Stimulated activated CD8-positive, alpha-beta memory T cell treated with anti-CD3 and anti-CD28 coated beads, Interleukin-7, amount 100 ng/mL, for 4 hours (primary cell): ENCODE data around the gene CIITA.

ENCODE experiments used
- DNase-seq, 2 donors: peaks; one replicate each; pipeline ENCODE4 v3.0.0-alpha.2; 2020; ENCODE audit warnings: low read depth in 2 of 2

Gene CIITA

DNA sequence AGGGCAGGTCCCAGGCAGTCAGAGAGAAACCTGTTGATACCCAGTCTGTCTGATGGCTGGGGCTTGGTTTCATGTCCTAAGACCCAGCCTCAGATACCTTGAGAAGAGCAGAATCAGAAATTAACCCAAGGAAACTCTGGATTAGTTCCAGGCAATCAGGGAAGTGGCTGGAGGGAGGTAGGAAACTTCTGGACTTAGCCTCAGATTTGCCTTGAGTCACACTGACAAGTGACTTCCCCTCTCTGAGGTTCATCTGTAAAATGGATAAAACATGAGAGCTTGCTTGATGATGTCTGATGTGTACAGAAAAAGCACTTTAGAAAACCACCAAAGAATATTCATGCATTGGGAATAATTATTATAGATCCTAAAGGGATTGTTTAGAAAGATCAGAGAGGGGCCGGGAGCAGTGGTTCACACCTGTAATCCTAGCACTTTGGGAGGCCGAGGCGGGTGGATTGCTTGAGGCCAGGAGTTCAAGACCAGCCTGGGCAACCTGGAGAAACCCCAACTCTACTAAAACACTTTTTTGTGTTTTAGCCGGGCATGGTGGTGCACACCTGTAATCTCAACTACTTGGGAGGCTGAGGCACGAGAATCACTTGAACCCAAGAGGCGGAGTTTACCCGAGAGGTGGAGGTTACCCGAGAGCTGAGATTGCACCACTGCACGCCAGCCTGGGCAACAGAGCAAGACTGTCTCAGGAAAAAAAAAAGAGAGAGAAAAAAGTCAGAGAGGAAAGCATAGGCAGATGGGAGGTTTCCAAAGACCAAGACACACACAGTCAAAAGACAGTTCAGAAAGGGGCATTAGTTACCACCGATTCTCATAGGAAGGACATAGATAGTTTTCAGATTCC lies 3.8 kb downstream of the CIITA start:
- DNase-seq = no peak

DNA sequence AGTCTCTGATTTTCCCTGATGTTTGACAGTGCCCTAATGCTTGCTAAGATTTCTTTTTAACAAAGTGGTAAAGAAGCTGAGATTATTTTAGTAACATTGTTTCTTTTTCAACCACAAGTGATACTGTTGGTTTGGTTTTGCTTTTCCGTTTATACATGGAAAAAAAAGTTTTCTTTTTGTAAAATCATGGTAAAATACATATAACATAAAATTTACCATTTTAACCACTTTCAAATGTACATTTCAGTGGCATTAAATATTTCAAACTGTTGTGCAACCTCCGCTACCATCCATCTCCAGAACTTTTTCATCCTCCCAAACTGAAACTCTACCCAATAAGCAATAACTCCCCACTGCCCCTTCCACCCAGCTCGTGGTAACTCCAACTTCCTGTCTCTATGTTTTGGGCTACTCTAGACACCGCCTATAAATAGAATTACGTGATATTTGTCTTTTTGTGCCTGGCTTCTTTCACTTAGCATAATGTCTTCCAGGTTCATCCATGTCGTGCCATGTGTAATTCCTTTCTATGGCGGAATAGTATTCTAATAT lies 4.6 kb downstream of the CIITA start:
- no peak for DNase-seq

DNA sequence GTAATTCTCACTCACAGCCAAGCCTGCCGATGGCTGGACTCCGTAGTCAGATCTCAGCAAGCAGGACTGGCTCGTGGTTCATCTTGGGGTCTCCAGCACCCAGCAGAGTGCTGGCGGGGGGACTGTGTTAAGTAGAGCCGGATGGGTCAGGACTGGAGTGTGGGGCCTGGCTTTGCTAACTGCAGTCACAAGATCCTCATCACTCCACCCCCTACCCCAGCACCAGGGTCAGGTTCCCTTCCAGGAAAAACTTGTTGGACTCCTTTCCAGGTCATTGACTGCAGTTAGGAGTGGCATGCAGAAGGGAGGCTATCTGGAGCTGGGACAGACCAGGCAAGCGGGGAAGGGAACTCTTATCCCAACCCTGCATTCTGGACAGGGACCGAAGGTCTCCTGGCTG lies 6.0 kb downstream of the CIITA start:
- no peak for DNase-seq

DNA sequence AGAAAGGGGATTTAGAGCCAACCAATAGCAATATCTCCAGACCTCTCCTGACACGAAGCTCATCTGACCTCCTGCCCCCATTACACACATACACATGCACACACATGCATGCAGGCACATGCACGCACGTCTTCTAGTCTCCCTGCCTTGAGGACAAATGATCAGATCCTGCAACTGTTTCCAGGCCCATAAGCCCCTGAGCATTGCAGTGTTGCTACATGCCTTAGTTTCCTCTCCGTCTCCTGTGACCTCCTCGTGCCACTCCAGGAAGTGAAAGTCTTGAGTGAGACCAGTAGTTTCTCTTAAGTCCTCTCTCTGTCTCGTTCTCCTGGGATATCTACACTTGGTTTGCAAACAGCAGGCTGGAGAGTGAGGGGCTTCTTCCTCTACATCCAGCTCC lies 8.2 kb downstream of the CIITA start:
- DNase-seq = no peak

DNA sequence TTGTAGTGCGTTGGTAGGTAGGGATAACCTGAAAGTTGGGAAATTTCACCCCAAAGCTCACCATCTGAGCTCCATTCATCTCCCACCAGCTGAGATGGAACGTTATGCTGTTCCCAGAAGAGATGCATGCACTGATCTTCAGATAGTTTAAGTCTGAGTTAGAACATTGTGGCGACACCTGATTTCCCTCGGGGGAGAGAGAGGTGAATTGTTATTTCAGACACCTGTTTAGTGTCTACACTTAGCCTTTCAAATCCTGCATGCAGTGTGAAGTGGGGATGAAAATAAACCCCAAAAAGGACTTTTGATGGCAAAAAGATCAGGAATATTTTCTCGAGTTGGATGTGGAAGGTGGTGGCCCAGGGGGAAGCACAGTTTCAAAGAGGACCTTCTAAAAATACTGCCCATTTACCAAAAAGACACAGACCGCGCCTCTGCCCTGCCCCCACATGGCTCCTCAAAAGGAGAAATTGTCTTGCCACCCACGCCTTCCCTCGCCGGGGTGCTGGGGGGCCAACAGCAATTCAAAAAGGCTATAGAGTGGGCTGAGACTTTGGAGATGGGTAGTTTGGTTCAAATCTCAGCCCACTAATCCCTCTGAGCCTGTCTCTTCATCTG lies 11.4 kb downstream of the CIITA start:
- no peak for DNase-seq

DNA sequence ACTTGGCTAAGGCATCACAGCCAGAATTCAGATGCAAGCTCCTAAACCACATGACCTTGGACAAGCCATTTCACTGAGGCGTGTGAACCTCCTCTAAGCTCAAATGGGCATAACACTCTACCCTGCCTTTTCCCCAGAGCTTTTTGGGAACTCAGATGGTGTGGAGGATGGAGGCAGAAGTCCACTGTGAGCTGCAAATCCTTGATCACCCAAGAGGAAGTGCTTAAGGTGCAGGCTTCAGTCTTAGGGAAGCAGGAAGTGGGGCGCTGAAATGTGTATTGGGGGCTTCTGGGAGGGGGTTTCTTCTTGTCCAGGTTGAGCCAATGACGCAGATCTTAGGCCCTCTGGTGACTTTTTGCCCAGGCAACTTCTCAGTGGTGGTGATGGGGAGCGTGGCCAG lies 12.9 kb downstream of the CIITA start:
- no peak for DNase-seq

DNA sequence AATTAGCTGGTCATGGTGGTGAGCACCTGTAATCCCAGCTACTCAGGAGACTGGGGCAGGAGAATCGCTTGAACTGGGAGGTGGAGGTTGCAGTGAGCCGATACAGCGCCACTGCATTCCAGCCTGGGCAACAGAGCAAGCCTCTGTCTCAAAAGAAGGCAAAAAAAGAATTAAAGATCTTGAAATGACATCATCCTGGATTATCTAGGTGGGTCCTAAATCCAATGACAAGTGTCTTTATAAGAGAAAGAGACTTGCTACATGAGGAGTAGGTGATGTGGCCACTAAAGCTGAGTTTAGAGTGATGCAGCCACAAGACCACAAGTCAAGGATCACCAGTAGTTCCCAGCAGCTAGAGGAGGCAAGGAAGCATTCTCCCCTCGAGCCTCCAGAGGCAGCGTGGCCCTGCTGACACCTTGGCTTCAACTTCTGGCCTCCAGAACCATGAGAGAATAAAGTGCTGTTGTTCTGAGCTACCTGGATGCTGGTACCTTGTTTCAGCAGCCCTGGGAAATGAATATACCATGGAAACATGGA lies 15.8 kb downstream of the CIITA start:
- DNase-seq = no peak

DNA sequence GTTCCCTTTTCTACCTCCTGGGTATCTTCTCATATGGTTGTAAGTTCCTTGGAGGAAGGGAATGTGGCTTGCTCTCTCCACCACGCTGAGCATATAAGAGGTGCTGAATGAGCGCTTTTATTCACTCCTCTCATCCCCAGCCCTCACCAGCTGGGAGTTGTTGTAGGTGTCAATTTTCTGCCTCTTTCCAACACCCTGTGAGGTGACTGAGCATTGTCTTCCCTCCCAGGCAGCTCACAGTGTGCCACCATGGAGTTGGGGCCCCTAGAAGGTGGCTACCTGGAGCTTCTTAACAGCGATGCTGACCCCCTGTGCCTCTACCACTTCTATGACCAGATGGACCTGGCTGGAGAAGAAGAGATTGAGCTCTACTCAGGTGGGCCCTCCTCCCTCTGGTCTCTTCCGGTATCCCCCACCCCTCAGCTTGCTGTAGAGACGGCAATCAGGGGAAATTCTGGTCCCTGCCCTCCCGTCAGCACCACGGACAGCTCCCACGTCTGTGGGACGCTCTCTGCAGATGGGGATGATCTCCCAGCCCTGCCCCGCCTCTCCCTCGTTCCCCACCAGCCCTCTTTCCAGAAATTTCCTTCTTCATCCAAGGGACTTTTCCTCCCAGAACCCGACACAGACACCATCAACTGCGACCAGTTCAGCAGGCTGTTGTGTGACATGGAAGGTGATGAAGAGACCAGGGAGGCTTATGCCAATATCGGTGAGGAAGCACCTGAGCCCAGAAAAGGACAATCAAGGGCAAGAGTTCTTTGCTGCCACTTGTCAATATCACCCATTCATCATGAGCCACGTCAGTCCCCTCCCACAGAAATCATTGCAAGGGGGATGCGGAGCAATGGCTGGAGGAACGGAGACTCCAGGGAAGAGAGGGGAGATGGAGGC lies 18.3 kb downstream of the CIITA start:
- no peak for DNase-seq

DNA sequence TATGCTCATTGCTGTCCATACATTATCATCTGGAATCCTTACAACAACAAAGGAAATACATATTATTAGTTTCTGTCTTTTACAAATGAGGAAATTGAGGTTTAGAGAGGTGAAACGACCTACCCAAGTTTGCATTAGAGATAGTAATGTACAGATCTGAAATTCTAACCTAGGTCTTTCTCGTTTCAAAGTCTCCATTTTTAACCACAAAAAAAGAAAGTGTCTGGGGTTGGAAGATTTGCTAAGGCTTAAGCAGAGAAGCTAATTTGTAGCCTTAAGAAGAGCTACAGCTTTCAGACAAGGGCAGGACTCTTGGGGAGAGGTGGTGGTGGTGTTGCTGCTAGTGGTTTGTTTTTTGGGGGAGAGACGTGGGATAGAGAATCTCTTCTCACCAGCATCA lies 19.2 kb downstream of the CIITA start:
- DNase-seq = no peak

DNA sequence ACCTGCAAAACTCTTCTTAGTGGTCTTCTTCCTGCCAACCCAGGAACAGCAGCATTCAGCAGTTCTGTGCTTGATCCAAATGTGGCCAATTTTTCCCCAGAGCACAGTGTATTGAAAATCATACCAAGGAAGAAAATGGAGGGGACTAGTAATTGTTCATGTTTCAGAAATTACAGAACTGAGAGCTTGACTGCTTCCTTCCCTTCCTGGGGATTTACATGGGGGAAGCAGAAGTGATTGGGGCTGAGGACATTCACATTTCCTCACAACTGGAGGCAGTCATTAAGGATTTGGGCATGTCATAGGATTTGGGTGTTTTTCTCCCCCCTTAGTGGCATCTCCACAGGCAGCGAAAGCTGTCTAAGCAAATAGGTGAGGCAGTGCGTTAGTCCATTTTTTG lies 19.7 kb downstream of the CIITA start:
- no peak for DNase-seq

DNA sequence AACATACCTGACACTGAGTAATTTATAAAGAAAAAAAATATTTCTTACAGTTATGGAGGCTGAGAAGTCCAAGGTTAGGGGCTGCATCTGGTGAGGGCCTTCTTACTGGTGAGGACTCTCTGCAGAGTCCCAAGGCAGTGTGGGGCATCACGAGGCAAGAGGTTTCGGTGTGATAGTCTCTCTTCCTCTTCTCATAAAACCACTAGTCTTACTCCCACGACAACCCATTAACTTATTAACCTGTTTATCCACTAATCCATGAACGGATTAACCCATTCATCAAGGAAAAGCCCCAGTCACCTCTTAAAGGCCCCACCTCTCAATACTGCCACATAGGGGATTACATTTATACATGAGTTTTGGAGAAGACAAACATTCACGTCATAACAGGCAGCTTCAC lies 20.1 kb downstream of the CIITA start:
- no peak for DNase-seq

DNA sequence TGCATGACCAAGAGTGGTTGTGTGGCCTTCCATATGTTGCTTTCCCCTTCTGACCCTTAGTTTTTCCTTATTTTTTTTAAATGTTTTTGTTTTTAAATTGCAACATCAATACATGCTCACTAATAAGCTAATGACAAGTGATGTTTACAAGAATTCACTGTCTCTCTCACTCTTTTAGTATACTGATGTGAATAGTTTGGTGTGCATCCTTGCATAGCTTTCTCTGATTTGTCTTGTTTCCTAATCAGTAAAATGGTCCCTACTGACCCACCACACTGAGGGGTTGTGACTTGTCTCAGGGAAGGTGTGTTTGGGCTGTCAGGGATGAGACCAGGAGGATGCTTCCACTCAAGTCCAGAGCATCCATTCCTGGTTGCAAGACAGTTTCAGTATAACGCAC lies 26.0 kb downstream of the CIITA start:
- no peak for DNase-seq

DNA sequence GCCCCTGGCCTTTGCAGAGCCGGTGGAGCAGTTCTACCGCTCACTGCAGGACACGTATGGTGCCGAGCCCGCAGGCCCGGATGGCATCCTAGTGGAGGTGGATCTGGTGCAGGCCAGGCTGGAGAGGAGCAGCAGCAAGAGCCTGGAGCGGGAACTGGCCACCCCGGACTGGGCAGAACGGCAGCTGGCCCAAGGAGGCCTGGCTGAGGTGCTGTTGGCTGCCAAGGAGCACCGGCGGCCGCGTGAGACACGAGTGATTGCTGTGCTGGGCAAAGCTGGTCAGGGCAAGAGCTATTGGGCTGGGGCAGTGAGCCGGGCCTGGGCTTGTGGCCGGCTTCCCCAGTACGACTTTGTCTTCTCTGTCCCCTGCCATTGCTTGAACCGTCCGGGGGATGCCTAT lies 29.5 kb downstream of the CIITA start:
- DNase-seq = no peak

DNA sequence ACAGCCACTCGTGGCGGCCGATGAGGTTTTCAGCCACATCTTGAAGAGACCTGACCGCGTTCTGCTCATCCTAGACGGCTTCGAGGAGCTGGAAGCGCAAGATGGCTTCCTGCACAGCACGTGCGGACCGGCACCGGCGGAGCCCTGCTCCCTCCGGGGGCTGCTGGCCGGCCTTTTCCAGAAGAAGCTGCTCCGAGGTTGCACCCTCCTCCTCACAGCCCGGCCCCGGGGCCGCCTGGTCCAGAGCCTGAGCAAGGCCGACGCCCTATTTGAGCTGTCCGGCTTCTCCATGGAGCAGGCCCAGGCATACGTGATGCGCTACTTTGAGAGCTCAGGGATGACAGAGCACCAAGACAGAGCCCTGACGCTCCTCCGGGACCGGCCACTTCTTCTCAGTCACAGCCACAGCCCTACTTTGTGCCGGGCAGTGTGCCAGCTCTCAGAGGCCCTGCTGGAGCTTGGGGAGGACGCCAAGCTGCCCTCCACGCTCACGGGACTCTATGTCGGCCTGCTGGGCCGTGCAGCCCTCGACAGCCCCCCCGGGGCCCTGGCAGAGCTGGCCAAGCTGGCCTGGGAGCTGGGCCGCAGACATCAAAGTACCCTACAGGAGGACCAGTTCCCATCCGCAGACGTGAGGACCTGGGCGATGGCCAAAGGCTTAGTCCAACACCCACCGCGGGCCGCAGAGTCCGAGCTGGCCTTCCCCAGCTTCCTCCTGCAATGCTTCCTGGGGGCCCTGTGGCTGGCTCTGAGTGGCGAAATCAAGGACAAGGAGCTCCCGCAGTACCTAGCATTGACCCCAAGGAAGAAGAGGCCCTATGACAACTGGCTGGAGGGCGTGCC lies 30.1 kb downstream of the CIITA start:
- no peak for DNase-seq

DNA sequence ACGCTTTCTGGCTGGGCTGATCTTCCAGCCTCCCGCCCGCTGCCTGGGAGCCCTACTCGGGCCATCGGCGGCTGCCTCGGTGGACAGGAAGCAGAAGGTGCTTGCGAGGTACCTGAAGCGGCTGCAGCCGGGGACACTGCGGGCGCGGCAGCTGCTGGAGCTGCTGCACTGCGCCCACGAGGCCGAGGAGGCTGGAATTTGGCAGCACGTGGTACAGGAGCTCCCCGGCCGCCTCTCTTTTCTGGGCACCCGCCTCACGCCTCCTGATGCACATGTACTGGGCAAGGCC lies 30.7 kb downstream of the CIITA start:
- DNase-seq = no peak

DNA sequence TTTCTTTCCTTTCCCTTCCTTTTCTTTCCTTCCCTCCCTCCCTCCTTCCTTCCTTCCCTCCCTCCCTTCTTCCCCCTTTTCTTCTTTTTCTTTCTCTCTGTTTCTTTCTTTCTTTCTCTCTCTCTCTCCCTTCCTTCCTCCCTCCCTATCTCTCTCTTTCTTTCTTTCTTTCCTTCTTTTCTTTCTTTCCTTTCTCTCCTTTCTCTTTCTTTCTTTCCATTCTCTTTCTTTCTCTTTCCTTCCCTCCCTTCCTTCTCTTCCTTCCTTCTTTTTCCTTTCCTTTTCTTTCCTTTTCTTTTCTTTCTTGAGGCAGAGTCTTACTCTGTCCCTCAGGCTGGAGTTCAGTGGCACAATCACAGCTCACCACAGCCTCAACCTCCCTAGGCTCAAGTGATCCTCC lies 34.3 kb downstream of the CIITA start:
- DNase-seq = no peak

DNA sequence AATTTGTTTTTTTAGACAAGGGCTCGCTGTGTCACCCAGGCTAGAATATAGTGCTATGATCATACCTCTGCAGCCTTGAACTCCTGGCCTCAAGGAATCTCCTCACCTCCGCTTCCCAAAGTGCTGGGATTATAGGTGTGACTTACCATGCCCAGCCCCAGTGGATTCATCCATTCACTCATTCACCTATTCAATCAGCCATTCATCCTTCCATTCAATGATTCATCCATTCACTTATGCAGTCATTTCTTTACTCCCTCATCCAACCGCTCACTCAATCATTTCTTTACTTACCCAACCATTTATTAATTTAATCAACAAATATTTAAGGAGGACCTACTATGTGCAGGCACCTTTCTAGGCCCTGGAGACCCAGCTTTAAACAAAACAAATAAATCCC lies 39.5 kb downstream of the CIITA start:
- no peak for DNase-seq

DNA sequence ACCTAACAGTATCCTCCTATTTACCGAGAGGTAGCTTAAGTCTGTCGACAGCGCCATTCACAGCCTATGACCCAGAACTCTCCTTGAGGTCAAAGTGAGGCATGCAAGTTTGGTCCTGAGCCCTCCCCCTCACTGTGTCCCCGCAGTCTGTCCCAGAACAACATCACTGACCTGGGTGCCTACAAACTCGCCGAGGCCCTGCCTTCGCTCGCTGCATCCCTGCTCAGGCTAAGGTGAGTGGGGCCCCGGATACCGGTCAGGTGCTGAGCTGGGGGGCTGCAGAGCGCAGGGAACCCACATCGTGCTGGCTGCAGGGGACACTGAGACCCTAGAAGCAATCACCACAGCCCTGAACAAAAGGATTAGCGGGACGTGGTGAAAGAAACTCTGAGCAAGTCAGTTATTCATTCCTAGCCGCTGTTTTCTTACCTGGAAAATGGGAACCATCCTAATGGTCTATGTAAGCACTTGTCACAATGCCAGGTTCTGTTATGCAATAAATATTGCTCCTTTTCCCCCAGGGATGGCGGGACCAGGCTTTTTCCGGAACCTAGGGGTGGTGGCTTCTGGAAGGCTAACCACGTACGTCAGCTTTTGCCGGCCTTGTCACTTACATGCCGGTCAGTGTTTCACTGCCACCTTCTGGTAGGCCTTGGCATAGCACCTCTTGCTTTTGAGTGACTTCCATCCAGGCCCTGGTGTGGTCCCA lies 41.4 kb downstream of the CIITA start:
- peak; percentile 59 to 65 for DNase-seq

DNA sequence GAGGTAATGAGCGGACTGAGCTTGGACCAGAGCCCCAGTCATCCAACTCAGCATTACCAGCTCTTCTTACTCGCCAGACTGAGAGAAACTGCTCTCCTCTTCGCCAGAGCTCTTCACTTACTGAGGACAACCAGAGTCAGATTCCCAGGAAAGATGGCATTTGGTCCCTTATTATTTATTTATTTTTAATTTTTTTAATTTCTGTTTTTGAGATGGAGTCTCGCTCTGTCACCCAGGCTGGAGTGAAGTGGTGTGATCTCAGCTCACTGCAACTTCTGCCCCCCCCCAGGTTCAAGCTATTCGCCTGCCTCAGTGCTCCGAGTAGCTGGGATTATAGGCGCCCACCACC lies 42.0 kb downstream of the CIITA start:
- DNase-seq = no peak

DNA sequence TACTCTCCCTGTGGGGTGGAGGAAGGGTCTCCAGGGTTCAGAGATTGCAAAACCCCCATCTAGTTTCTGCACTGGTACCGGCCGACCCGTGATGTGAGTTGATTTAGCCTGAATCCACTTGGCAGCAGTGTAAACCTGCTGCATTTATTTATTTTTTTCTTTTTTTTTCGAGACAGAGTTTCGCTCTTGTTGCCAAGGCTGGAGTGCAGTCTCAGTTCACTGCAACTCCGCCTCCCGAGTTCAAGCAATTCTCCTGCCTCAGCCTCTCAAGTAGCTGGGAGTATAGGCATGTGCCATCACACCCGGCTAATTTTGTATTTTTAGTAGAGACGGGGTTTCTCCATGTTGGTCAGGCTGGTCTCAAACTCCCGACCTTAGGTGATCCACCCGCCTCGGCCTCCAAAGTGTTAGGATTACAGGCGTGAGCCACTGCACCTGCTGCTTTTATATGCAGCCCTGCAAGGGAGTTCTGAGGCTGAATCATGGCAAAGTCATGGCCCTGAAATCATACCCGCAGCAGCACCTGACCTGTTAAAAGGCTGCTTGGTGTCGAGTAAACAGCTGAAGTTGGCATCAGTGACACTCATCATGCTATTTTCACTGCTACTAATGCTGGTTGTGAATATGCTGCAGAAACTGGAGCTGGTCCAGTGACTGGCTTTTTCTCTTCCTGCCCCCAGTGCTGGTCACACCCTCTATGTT lies 43.9 kb downstream of the CIITA start:
- DNase-seq = no peak
